HEK293 (cell line): ENCODE measurements around the gene PRIMA1.

Experiments
- MZF1 ChIP-seq: fragments of 450-650 bp; formaldehyde crosslinking; IDR thresholded peaks from 2 replicates; pipeline ENCODE4 v1.5.1; 2017; ENCODE audit warnings: missing biosample characterization, missing genetic modification characterization, borderline replicate concordance
- PRDM1 ChIP-seq: fragments of 450-650 bp; formaldehyde crosslinking; IDR thresholded peaks from 2 replicates; pipeline ENCODE4; 2016; ENCODE audit warnings: missing biosample characterization, missing genetic modification characterization
- ZNF239 ChIP-seq: fragments of 450-650 bp; formaldehyde crosslinking; IDR thresholded peaks from 2 replicates; pipeline ENCODE4 v1.5.1; 2016; ENCODE audit warnings: missing biosample characterization, missing genetic modification characterization
- ZNF248 ChIP-seq: fragments of 450-650 bp; formaldehyde crosslinking; IDR thresholded peaks from 2 replicates; pipeline ENCODE4 v1.5.1; 2017; ENCODE audit warnings: missing biosample characterization, missing genetic modification characterization
- ZNF48 ChIP-seq: fragments of 450-650 bp; formaldehyde crosslinking; IDR thresholded peaks from 2 replicates; pipeline ENCODE4 v1.5.1; 2016; ENCODE audit warnings: missing biosample characterization, missing genetic modification characterization
- ZNF837 ChIP-seq: fragments of 450-650 bp; formaldehyde crosslinking; IDR thresholded peaks from 2 replicates; pipeline ENCODE4 v1.5.1; 2016; ENCODE audit warnings: missing biosample characterization, missing genetic modification characterization
- TF ChIP-seq, protein P1 (sequence below): fragments of 450-650 bp; formaldehyde crosslinking; IDR thresholded peaks from 2 replicates; pipeline ENCODE4 v1.5.1; 2016; ENCODE audit warnings: missing biosample characterization, missing genetic modification characterization
- TF ChIP-seq, protein P2 (sequence below): fragments of 450-650 bp; formaldehyde crosslinking; optimal IDR thresholded peaks from 2 replicates; pipeline ENCODE3; 2016; ENCODE audit warnings: missing biosample characterization, mild to moderate bottlenecking, missing genetic modification characterization
- TF ChIP-seq, protein P3 (sequence below): fragments of 450-650 bp; formaldehyde crosslinking; IDR thresholded peaks from 2 replicates; pipeline ENCODE4 v1.5.1; 2016; ENCODE audit warnings: missing biosample characterization, missing genetic modification characterization
- TF ChIP-seq, protein P4 (sequence below): fragments of 450-650 bp; formaldehyde crosslinking; IDR thresholded peaks from 2 replicates; pipeline ENCODE4 v1.5.1; 2016; ENCODE audit warnings: missing biosample characterization, missing genetic modification characterization
- TF ChIP-seq, protein P5 (sequence below): fragments of 450-650 bp; formaldehyde crosslinking; IDR thresholded peaks from 2 replicates; pipeline ENCODE4 v1.5.1; 2017; ENCODE audit warnings: missing biosample characterization, missing genetic modification characterization
- TF ChIP-seq, protein P6 (sequence below): fragments of 450-650 bp; formaldehyde crosslinking; IDR thresholded peaks from 2 replicates; pipeline ENCODE4 v1.5.1; 2016; ENCODE audit warnings: missing biosample characterization, missing genetic modification characterization

DNA sequence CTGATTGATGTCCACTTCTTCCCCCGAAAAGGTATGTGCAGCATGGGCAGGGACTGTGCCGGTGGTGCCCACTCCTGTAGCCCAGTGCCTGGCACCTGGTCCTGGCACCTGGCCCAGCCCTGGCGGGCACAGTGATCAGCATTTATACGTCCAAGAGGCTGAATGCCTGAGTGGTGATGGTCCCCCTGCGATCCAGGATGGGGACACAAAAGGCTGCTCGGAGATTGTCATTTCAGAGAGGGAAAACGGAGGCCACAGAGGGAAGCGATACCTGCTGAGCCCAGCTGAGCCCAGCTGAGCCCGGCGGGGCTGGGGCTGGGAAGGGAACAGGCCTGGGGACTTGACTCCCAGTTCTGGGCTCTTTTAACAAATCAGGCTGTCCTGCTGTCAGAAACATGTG, 55.8 kb downstream of the PRIMA1 start:
- TF ChIP-seq, protein P1, sequence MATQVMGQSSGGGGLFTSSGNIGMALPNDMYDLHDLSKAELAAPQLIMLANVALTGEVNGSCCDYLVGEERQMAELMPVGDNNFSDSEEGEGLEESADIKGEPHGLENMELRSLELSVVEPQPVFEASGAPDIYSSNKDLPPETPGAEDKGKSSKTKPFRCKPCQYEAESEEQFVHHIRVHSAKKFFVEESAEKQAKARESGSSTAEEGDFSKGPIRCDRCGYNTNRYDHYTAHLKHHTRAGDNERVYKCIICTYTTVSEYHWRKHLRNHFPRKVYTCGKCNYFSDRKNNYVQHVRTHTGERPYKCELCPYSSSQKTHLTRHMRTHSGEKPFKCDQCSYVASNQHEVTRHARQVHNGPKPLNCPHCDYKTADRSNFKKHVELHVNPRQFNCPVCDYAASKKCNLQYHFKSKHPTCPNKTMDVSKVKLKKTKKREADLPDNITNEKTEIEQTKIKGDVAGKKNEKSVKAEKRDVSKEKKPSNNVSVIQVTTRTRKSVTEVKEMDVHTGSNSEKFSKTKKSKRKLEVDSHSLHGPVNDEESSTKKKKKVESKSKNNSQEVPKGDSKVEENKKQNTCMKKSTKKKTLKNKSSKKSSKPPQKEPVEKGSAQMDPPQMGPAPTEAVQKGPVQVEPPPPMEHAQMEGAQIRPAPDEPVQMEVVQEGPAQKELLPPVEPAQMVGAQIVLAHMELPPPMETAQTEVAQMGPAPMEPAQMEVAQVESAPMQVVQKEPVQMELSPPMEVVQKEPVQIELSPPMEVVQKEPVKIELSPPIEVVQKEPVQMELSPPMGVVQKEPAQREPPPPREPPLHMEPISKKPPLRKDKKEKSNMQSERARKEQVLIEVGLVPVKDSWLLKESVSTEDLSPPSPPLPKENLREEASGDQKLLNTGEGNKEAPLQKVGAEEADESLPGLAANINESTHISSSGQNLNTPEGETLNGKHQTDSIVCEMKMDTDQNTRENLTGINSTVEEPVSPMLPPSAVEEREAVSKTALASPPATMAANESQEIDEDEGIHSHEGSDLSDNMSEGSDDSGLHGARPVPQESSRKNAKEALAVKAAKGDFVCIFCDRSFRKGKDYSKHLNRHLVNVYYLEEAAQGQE (tag by site-specific recombination), result no peak
- TF ChIP-seq, protein P2, sequence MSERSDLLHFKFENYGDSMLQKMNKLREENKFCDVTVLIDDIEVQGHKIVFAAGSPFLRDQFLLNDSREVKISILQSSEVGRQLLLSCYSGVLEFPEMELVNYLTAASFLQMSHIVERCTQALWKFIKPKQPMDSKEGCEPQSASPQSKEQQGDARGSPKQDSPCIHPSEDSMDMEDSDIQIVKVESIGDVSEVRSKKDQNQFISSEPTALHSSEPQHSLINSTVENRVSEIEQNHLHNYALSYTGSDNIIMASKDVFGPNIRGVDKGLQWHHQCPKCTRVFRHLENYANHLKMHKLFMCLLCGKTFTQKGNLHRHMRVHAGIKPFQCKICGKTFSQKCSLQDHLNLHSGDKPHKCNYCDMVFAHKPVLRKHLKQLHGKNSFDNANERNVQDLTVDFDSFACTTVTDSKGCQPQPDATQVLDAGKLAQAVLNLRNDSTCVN (tag by site-specific recombination), result no peak
- TF ChIP-seq, protein P3, sequence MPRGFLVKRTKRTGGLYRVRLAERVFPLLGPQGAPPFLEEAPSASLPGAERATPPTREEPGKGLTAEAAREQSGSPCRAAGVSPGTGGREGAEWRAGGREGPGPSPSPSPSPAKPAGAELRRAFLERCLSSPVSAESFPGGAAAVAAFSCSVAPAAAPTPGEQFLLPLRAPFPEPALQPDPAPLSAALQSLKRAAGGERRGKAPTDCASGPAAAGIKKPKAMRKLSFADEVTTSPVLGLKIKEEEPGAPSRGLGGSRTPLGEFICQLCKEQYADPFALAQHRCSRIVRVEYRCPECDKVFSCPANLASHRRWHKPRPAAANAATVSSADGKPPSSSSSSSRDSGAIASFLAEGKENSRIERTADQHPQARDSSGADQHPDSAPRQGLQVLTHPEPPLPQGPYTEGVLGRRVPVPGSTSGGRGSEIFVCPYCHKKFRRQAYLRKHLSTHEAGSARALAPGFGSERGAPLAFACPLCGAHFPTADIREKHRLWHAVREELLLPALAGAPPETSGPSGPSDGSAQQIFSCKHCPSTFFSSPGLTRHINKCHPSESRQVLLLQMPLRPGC (tag by site-specific recombination), result no peak
- TF ChIP-seq, protein P4, sequence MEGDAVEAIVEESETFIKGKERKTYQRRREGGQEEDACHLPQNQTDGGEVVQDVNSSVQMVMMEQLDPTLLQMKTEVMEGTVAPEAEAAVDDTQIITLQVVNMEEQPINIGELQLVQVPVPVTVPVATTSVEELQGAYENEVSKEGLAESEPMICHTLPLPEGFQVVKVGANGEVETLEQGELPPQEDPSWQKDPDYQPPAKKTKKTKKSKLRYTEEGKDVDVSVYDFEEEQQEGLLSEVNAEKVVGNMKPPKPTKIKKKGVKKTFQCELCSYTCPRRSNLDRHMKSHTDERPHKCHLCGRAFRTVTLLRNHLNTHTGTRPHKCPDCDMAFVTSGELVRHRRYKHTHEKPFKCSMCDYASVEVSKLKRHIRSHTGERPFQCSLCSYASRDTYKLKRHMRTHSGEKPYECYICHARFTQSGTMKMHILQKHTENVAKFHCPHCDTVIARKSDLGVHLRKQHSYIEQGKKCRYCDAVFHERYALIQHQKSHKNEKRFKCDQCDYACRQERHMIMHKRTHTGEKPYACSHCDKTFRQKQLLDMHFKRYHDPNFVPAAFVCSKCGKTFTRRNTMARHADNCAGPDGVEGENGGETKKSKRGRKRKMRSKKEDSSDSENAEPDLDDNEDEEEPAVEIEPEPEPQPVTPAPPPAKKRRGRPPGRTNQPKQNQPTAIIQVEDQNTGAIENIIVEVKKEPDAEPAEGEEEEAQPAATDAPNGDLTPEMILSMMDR (tag by site-specific recombination), result no peak
- TF ChIP-seq PRDM1 (no peak), ZNF239 (tag by site-specific recombination) (no peak), ZNF837 (tag by site-specific recombination) (no peak), MZF1 (tag by site-specific recombination) (no peak), ZNF248 (no peak), ZNF48 (tag by site-specific recombination) (no peak)
- TF ChIP-seq, protein P5, sequence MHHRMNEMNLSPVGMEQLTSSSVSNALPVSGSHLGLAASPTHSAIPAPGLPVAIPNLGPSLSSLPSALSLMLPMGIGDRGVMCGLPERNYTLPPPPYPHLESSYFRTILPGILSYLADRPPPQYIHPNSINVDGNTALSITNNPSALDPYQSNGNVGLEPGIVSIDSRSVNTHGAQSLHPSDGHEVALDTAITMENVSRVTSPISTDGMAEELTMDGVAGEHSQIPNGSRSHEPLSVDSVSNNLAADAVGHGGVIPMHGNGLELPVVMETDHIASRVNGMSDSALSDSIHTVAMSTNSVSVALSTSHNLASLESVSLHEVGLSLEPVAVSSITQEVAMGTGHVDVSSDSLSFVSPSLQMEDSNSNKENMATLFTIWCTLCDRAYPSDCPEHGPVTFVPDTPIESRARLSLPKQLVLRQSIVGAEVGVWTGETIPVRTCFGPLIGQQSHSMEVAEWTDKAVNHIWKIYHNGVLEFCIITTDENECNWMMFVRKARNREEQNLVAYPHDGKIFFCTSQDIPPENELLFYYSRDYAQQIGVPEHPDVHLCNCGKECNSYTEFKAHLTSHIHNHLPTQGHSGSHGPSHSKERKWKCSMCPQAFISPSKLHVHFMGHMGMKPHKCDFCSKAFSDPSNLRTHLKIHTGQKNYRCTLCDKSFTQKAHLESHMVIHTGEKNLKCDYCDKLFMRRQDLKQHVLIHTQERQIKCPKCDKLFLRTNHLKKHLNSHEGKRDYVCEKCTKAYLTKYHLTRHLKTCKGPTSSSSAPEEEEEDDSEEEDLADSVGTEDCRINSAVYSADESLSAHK (tag by site-specific recombination), result no peak
- TF ChIP-seq, protein P6, sequence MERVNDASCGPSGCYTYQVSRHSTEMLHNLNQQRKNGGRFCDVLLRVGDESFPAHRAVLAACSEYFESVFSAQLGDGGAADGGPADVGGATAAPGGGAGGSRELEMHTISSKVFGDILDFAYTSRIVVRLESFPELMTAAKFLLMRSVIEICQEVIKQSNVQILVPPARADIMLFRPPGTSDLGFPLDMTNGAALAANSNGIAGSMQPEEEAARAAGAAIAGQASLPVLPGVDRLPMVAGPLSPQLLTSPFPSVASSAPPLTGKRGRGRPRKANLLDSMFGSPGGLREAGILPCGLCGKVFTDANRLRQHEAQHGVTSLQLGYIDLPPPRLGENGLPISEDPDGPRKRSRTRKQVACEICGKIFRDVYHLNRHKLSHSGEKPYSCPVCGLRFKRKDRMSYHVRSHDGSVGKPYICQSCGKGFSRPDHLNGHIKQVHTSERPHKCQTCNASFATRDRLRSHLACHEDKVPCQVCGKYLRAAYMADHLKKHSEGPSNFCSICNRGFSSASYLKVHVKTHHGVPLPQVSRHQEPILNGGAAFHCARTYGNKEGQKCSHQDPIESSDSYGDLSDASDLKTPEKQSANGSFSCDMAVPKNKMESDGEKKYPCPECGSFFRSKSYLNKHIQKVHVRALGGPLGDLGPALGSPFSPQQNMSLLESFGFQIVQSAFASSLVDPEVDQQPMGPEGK (tag by site-specific recombination), result no peak
